HG03095 (cell line): Measurements from ENCODE around the gene CEP41.

Experiments
- ATAC-seq: cut with Tn5 transposase; IDR thresholded peaks from one replicate; pipeline ENCODE4 v1.9.1; 2021; ENCODE audit warnings: moderate library complexity; ENCODE audit not compliant: unreplicated experiment

The CEP41 gene

GRCh38 chr7:130356876-130357611, 83.8 kb downstream of the CEP41 start:
- ATAC-seq, result no peak

- ATAC-seq, result no peak
Observed at GRCh38 chr7:130356121-130356875, 84.5 kb downstream of the CEP41 start.

GRCh38 chr7:130353196-130353595, 87.6 kb downstream of the CEP41 start:
- ATAC-seq, result no peak

- no peak for ATAC-seq
Observed at GRCh38 chr7:130352194-130353074, 88.4 kb downstream of the CEP41 start.

- ATAC-seq, result no peak
Observed at GRCh38 chr7:130351791-130352090, 89.1 kb downstream of the CEP41 start.

- ATAC-seq, result no peak
Observed at GRCh38 chr7:130350945-130351790, 89.6 kb downstream of the CEP41 start.

- ATAC-seq, result no peak
Observed at GRCh38 chr7:130349911-130350782, 90.7 kb downstream of the CEP41 start.

GRCh38 chr7:130346941-130347340, 93.9 kb downstream of the CEP41 start:
- ATAC-seq, result no peak

- ATAC-seq, result no peak
Observed at GRCh38 chr7:130346177-130346905, 94.5 kb downstream of the CEP41 start.

GRCh38 chr7:130345725-130346124, 95.1 kb downstream of the CEP41 start:
- ATAC-seq, result no peak

- ATAC-seq, result no peak
Observed at GRCh38 chr7:130345136-130345535, 95.7 kb downstream of the CEP41 start.

GRCh38 chr7:130344271-130344866, 96.4 kb downstream of the CEP41 start, which contains the start of gene CPA5:
Gene CPA5 (plus strand): TSS chr7:130344816. CDS start chr7:130346486, 1,670 bp downstream.
- no peak for ATAC-seq
